ENCODE measurements around the gene IKZF1. TPM values are rescaled to one million over a fixed set of nuclear protein-coding genes. Genes with fewer than 3 reads are reported as not detected.
A peak's percentile ranks its signal among the peaks of the same experiment; 100 is the strongest.

IKZF1 gene
- total RNA-seq, 1 donor from 2014 or later, result 8.5 TPM

DNA sequence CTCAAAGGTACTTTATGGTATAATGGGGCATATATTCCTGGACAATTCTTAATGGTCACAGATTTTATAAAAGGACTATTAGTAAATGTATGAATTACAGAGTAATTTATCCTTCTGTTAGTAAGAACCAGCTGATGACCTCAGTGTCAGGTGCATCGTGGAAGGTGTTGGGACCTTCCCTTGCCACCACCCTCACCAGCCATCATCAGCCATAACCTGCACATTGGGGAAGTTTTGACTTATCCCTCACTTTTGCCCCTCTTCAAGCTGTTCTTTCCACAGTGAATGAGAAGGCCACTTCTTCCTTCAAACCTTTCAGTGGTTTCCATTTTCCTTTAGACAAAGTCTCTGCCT, 93.4 kb downstream of the IKZF1 start:
- no peak for DNase-seq (ENCODE audit: low read depth, low spot score)
- H3K27ac Mint-ChIP-seq (ENCODE audit: unreplicated experiment), result peak overlapping the region; percentile 73
- H3K4me3 Mint-ChIP-seq, result no peak overlapping the region
- TF ChIP-seq, protein P1, sequence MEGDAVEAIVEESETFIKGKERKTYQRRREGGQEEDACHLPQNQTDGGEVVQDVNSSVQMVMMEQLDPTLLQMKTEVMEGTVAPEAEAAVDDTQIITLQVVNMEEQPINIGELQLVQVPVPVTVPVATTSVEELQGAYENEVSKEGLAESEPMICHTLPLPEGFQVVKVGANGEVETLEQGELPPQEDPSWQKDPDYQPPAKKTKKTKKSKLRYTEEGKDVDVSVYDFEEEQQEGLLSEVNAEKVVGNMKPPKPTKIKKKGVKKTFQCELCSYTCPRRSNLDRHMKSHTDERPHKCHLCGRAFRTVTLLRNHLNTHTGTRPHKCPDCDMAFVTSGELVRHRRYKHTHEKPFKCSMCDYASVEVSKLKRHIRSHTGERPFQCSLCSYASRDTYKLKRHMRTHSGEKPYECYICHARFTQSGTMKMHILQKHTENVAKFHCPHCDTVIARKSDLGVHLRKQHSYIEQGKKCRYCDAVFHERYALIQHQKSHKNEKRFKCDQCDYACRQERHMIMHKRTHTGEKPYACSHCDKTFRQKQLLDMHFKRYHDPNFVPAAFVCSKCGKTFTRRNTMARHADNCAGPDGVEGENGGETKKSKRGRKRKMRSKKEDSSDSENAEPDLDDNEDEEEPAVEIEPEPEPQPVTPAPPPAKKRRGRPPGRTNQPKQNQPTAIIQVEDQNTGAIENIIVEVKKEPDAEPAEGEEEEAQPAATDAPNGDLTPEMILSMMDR (conservative IDR thresholded peaks at IDR 0.05), result no peak
- H3K27me3 Mint-ChIP-seq (ENCODE audit: low read depth), result no peaks in the 10 kb centered on the region
- no peaks in the 10 kb centered on the region for H3K9me3 Mint-ChIP-seq
- H3K4me1 Mint-ChIP-seq, result no peaks in the 10 kb centered on the region
- H3K36me3 Mint-ChIP-seq (ENCODE audit: low read depth), result peaks cover 10% of the 10 kb centered on the region

DNA sequence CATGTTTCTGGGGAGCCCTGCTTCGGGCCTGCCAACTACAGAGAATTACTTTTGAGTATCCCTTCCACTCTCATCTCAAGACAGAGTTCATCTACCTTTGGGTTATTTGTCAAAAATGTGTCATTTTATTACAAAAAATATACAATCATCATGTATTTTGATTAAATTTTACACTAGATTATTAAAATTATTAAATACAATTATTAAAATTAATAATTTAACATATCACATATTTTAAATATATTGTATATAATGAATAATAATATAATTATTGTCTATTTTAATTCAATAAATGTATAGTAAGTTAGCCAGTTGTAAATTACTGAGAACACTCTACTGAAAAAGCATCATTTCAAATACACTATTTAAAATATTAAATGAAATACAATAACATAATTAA, 94.7 kb downstream of the IKZF1 start:
- Mint-ChIP-seq H3K27ac (ENCODE audit: unreplicated experiment) (no peak overlapping the region), H3K4me3 (no peak overlapping the region), H3K4me1 (no peaks in the 10 kb centered on the region), H3K9me3 (no peaks in the 10 kb centered on the region), H3K27me3 (ENCODE audit: low read depth) (no peaks in the 10 kb centered on the region), H3K36me3 (ENCODE audit: low read depth) (peaks cover 7% of the 10 kb centered on the region)
- DNase-seq (ENCODE audit: low read depth, low spot score), result no peak
- TF ChIP-seq, protein P1 (conservative IDR thresholded peaks at IDR 0.05), result no peak

DNA sequence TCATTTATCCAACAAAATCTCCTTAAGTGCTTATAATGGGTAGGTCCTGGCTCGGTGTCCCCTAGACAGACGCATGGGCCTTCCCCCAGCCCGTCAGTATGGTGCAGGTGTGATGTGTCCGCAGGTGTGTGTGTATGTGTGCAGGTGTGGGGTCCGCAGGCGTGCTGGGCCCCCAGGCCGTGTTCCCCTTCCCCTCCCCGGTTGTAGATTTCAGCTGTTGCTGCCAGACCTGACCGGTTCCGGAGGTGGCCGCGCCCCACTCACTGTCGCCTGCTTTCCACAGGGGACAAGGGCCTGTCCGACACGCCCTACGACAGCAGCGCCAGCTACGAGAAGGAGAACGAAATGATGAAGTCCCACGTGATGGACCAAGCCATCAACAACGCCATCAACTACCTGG, 95.1 kb downstream of the IKZF1 start:
- H3K36me3 Mint-ChIP-seq (ENCODE audit: low read depth), result peaks cover 7% of the 10 kb centered on the region
- no peak for DNase-seq (ENCODE audit: low read depth, low spot score)

DNA sequence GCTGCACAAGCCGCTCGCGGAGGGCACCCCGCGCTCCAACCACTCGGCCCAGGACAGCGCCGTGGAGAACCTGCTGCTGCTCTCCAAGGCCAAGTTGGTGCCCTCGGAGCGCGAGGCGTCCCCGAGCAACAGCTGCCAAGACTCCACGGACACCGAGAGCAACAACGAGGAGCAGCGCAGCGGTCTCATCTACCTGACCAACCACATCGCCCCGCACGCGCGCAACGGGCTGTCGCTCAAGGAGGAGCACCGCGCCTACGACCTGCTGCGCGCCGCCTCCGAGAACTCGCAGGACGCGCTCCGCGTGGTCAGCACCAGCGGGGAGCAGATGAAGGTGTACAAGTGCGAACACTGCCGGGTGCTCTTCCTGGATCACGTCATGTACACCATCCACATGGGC, 95.6 kb downstream of the IKZF1 start:
- no peaks in the 10 kb centered on the region for H3K4me1 Mint-ChIP-seq
- no peaks in the 10 kb centered on the region for H3K9me3 Mint-ChIP-seq
- H3K27ac Mint-ChIP-seq (ENCODE audit: unreplicated experiment), result no peak overlapping the region
- no peaks in the 10 kb centered on the region for H3K27me3 Mint-ChIP-seq (ENCODE audit: low read depth)
- no peak overlapping the region for H3K4me3 Mint-ChIP-seq
- DNase-seq (ENCODE audit: low read depth, low spot score), result no peak
- TF ChIP-seq, protein P1 (conservative IDR thresholded peaks at IDR 0.05), result no peak
- H3K36me3 Mint-ChIP-seq (ENCODE audit: low read depth), result peaks cover 7% of the 10 kb centered on the region

More for the DNA sequence above, 95.1 kb downstream of the IKZF1 start:
- TF ChIP-seq, protein P1 (conservative IDR thresholded peaks at IDR 0.05), result no peak
- no peak overlapping the region for H3K27ac Mint-ChIP-seq (ENCODE audit: unreplicated experiment)
- H3K4me1 Mint-ChIP-seq, result no peaks in the 10 kb centered on the region
- H3K27me3 Mint-ChIP-seq (ENCODE audit: low read depth), result no peaks in the 10 kb centered on the region
- no peaks in the 10 kb centered on the region for H3K9me3 Mint-ChIP-seq
- no peak overlapping the region for H3K4me3 Mint-ChIP-seq

DNA sequence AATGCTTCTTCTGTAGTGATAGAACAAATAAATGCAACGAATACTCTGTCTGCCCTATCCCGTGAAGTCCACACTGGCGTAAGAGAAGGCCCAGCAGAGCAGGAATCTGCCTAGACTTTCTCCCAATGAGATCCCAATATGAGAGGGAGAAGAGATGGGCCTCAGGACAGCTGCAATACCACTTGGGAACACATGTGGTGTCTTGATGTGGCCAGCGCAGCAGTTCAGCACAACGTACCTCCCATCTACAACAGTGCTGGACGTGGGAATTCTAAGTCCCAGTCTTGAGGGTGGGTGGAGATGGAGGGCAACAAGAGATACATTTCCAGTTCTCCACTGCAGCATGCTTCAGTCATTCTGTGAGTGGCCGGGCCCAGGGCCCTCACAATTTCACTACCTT, 99.9 kb downstream of the IKZF1 start:
- Mint-ChIP-seq H3K36me3 (ENCODE audit: low read depth) (peaks cover 7% of the 10 kb centered on the region), H3K27me3 (ENCODE audit: low read depth) (peaks cover 2% of the 10 kb centered on the region), H3K4me3 (no peak overlapping the region), H3K27ac (ENCODE audit: unreplicated experiment) (no peak overlapping the region), H3K4me1 (no peaks in the 10 kb centered on the region), H3K9me3 (no peaks in the 10 kb centered on the region)
- TF ChIP-seq, protein P1 (conservative IDR thresholded peaks at IDR 0.05), result no peak
- DNase-seq (ENCODE audit: low read depth, low spot score), result no peak

DNA sequence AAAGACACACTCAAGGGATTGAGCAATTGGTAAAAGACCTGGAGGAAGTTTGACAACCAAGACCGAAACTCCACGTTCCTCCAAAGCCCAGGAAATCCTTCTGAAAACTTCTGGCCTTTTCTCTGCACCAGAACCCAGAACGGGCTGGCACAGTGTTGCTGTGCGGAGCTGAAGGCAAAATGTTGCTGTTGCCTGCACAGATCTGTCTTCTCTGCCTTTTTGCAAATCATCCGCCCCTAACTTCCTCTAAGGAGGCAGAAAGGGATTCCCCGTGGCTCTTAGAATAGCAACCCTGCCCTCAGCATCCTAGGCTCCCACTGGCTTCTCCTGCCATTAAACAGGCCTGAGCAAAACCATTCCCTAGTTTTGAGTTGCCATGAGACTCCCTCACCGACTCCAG, 100.7 kb downstream of the IKZF1 start:
- no peak overlapping the region for H3K4me3 Mint-ChIP-seq
- TF ChIP-seq, protein P1 (conservative IDR thresholded peaks at IDR 0.05), result no peak
- no peaks in the 10 kb centered on the region for H3K4me1 Mint-ChIP-seq
- H3K9me3 Mint-ChIP-seq, result no peaks in the 10 kb centered on the region
- H3K27me3 Mint-ChIP-seq (ENCODE audit: low read depth), result peaks cover 2% of the 10 kb centered on the region
- no peak overlapping the region for H3K27ac Mint-ChIP-seq (ENCODE audit: unreplicated experiment)
- H3K36me3 Mint-ChIP-seq (ENCODE audit: low read depth), result peaks cover 7% of the 10 kb centered on the region
- no peak for DNase-seq (ENCODE audit: low read depth, low spot score)
